HEK293T (cell line): Measurements from ENCODE around the gene OXCT1.

Experiments
- CTCF ChIA-PET: fragments of 350-600 bp; formaldehyde crosslinking; extraction: SDS; loops from one replicate; lab custom pipeline; 2021; ENCODE audit warnings: antibody characterized with exemption, inconsistent platforms; lab: Yijun Ruan, JAX
- POLR2A ChIA-PET: fragments of 350-600 bp; formaldehyde crosslinking; extraction: SDS; loops from one replicate; lab custom pipeline; 2020; ENCODE audit warnings: antibody characterized with exemption, inconsistent platforms; lab: Yijun Ruan, JAX
- DNase-seq: peaks from one replicate; pipeline ENCODE4 v3.0.0; 2012; ENCODE audit warnings: mixed read lengths; ENCODE audit errors: extremely low spot score
- BHLHE40 ChIP-seq: fragments of 450-650 bp; IDR thresholded peaks from 2 replicates; pipeline ENCODE4 v1.6.1; 2016; ENCODE audit warnings: mild to moderate bottlenecking, moderate library complexity, borderline replicate concordance
- ELF4 ChIP-seq: fragments of 450-650 bp; IDR thresholded peaks from 2 replicates; pipeline ENCODE4 v1.6.1; 2017; ENCODE audit warnings: antibody characterized with exemption
- FOXA1 ChIP-seq: fragments of 450-650 bp; IDR thresholded peaks from 2 replicates; pipeline ENCODE4 v1.6.1; 2016; ENCODE audit warnings: mild to moderate bottlenecking
- FOXK2 ChIP-seq: fragments of 450-650 bp; IDR thresholded peaks from 2 replicates; pipeline ENCODE4 v1.6.1; 2016; ENCODE audit warnings: mild to moderate bottlenecking
- FOXM1 ChIP-seq: fragments of 450-650 bp; IDR thresholded peaks from 2 replicates; pipeline ENCODE4 v1.6.1; 2017; ENCODE audit warnings: mild to moderate bottlenecking, borderline replicate concordance
- HDGF ChIP-seq: fragments of 450-650 bp; IDR thresholded peaks from 2 replicates; pipeline ENCODE4 v1.6.1; 2017; ENCODE audit warnings: antibody characterized with exemption, borderline replicate concordance
- L3MBTL2 ChIP-seq: fragments of 450-650 bp; conservative IDR thresholded peaks from 2 replicates; pipeline ENCODE4 v1.6.1; 2016; ENCODE audit warnings: mild to moderate bottlenecking
- LEF1 ChIP-seq: fragments of 450-650 bp; IDR thresholded peaks from 2 replicates; pipeline ENCODE4 v1.6.1; 2017; ENCODE audit warnings: mild to moderate bottlenecking, borderline replicate concordance
- NFRKB ChIP-seq: fragments of 450-650 bp; IDR thresholded peaks from 2 replicates; pipeline ENCODE4 v1.6.1; 2016; ENCODE audit warnings: mild to moderate bottlenecking, moderate library complexity
- SUZ12 ChIP-seq: fragments of 450-650 bp; IDR thresholded peaks from 2 replicates; pipeline ENCODE4 v1.6.1; 2016; ENCODE audit warnings: mild to moderate bottlenecking
- TARDBP ChIP-seq: fragments of 450-650 bp; IDR thresholded peaks from 2 replicates; pipeline ENCODE4 v1.6.1; 2016

The OXCT1 gene

DNA sequence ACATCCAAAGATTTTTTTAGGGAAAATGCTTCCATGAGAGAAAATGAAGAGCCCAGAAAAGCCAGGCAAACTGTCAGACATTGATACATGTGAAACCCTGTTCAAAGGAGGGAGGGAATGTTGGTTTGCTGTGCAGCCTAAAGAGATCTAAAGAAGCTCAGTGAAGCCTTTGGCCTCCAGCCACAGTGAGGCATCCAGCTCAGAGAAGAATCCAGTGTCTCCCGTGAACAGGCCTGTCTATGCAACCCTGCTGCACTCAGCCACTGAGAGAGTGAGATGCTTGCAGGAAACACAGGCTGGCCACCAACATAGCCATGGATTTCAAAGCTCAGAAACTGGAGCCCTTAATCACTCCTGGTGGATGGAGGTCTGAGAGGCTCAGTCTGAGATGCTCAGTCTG is 188.4 kb downstream of the OXCT1 start:
- no peak for DNase-seq
- POLR2A ChIA-PET, result no interaction called here
- CTCF ChIA-PET, result no interaction called here
- TF ChIP-seq FOXA1 (no peak), HDGF (no peak), L3MBTL2 (no peak), SUZ12 (no peak), NFRKB (no peak), FOXK2 (no peak), BHLHE40 (no peak), LEF1 (no peak), ELF4 (no peak), FOXM1 (no peak), TARDBP (no peak)
